Measurements from ENCODE around the gene SPP1.

Gene SPP1

DNA sequence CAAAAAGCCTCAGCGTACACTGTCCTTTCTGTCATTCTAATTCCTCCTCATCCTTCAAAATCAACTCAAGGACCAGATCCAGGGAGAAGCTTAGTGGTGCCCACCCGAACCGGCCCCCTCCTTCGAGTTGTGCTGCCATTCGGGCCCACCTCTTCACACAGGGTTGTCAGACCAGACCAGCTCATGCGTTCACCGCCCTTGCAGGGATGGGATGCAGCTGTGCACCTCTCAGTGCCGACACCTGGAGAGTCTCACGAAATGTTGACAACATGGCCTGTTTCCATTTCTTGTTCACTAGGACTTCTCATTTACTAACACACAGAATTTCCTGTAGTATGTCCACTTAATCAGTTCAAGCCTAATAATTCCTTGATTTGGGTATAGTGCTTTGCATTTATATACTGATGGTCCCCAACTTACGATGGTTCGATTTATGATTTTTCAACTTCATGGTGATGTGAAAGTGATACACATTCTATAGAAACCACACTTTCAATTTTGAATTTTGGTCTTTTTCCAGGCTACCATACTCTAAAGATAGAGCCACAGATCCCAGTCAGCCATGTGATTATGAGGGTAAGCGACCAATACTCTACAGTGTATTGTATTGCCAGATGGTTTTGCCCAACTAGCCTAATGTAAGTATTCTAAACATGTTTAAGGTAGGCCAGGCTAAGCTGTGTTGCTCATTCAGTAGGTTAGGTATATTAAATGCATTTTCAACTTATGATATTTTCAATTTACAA lies 55.2 kb downstream of the SPP1 start:
- no peak overlapping the region for H3K4me3 ChIP-seq (ENCODE audit: control insufficient read depth, low read depth, low read length)
- DNase-seq (ENCODE audit: low read depth): no peak
- TF ChIP-seq, protein P1, sequence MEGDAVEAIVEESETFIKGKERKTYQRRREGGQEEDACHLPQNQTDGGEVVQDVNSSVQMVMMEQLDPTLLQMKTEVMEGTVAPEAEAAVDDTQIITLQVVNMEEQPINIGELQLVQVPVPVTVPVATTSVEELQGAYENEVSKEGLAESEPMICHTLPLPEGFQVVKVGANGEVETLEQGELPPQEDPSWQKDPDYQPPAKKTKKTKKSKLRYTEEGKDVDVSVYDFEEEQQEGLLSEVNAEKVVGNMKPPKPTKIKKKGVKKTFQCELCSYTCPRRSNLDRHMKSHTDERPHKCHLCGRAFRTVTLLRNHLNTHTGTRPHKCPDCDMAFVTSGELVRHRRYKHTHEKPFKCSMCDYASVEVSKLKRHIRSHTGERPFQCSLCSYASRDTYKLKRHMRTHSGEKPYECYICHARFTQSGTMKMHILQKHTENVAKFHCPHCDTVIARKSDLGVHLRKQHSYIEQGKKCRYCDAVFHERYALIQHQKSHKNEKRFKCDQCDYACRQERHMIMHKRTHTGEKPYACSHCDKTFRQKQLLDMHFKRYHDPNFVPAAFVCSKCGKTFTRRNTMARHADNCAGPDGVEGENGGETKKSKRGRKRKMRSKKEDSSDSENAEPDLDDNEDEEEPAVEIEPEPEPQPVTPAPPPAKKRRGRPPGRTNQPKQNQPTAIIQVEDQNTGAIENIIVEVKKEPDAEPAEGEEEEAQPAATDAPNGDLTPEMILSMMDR (conservative IDR thresholded peaks at IDR 0.05; ENCODE audit: control insufficient read depth, insufficient read depth, low read depth, low read length): no peak
